Adipocyte (in vitro differentiated cells): ENCODE measurements around the gene KRT72.

Experiments used
- DNase-seq: peaks from one replicate; pipeline ENCODE4 v3.0.0-alpha.2; 2015; ENCODE audit warnings: low read depth
- H3K27me3 ChIP-seq: replicated peaks from 2 replicates; pipeline ENCODE4 v1.7.0; 2013; ENCODE audit warnings: mild to moderate bottlenecking, low read length, moderate library complexity; ENCODE audit not compliant: control insufficient read depth, insufficient read depth
- H3K36me3 ChIP-seq: 2 replicates; pipeline ENCODE4 v1.7.0; 2013; ENCODE audit warnings: low read length, mild to moderate bottlenecking, moderate library complexity; ENCODE audit not compliant: control insufficient read depth, insufficient read depth, severe bottlenecking
- H3K4me1 ChIP-seq: 2 replicates; pipeline ENCODE4 v1.7.0; 2013; ENCODE audit warnings: mild to moderate bottlenecking, low read length, moderate library complexity; ENCODE audit not compliant: control insufficient read depth, insufficient read depth
- H3K4me3 ChIP-seq: 2 replicates; pipeline ENCODE4 v1.7.0; 2013; ENCODE audit warnings: mild to moderate bottlenecking, low read length, moderate library complexity
- H3K9ac ChIP-seq: 2 replicates; pipeline ENCODE4 v1.7.0; 2013; ENCODE audit warnings: mild to moderate bottlenecking, low read length, moderate library complexity
- H3K9me3 ChIP-seq: 2 replicates; pipeline ENCODE4 v1.7.0; 2013; ENCODE audit warnings: mild to moderate bottlenecking, low read length, moderate library complexity; ENCODE audit not compliant: control insufficient read depth

KRT72 gene

GRCh38 chr12:52614381-52615207, 13.3 kb upstream of the KRT72 start:
- DNase-seq: no peak
- Histone ChIP-seq H3K9me3 (no peaks in the 10 kb centered on the region), H3K9ac (no peak overlapping the region), H3K36me3 (no peaks in the 10 kb centered on the region), H3K27me3 (peaks cover 60% of the 10 kb centered on the region), H3K4me1 (no peaks in the 10 kb centered on the region), H3K4me3 (no peak overlapping the region)

GRCh38 chr12:52613384-52614030, 12.2 kb upstream of the KRT72 start:
- no peak for DNase-seq
- Histone ChIP-seq H3K36me3 (no peaks in the 10 kb centered on the region), H3K4me1 (no peaks in the 10 kb centered on the region), H3K4me3 (no peak overlapping the region), H3K27me3 (peaks cover 63% of the 10 kb centered on the region), H3K9me3 (no peaks in the 10 kb centered on the region), H3K9ac (no peak overlapping the region)

GRCh38 chr12:52612431-52613383, 11.4 kb upstream of the KRT72 start:
- Histone ChIP-seq H3K4me3 (no peak overlapping the region), H3K36me3 (no peaks in the 10 kb centered on the region), H3K27me3 (peaks cover 68% of the 10 kb centered on the region), H3K4me1 (no peaks in the 10 kb centered on the region), H3K9me3 (no peaks in the 10 kb centered on the region), H3K9ac (no peak overlapping the region)
- DNase-seq: no peak

GRCh38 chr12:52611080-52611468, 9.8 kb upstream of the KRT72 start:
- Histone ChIP-seq H3K27me3 (peaks cover 68% of the 10 kb centered on the region), H3K4me3 (no peak overlapping the region), H3K9me3 (no peaks in the 10 kb centered on the region), H3K4me1 (no peaks in the 10 kb centered on the region), H3K9ac (no peak overlapping the region), H3K36me3 (no peaks in the 10 kb centered on the region)
- no peak for DNase-seq

GRCh38 chr12:52608826-52609630, 7.8 kb upstream of the KRT72 start:
- peaks cover 79% of the 10 kb centered on the region for H3K27me3 ChIP-seq
- DNase-seq: no peak
- H3K9me3 ChIP-seq: no peaks in the 10 kb centered on the region
- H3K36me3 ChIP-seq: no peaks in the 10 kb centered on the region
- H3K4me1 ChIP-seq: no peaks in the 10 kb centered on the region
- no peak overlapping the region for H3K9ac ChIP-seq
- no peak overlapping the region for H3K4me3 ChIP-seq

- no peak for DNase-seq
- Histone ChIP-seq H3K4me3 (no peak overlapping the region), H3K27me3 (peaks cover 74% of the 10 kb centered on the region), H3K36me3 (no peaks in the 10 kb centered on the region), H3K9ac (no peak overlapping the region), H3K4me1 (no peaks in the 10 kb centered on the region), H3K9me3 (no peaks in the 10 kb centered on the region)
These were observed 6.9 kb upstream of the KRT72 start for GRCh38 chr12:52608161-52608560.

GRCh38 chr12:52607314-52607713, 6.1 kb upstream of the KRT72 start:
- Histone ChIP-seq H3K9ac (no peak overlapping the region), H3K4me1 (no peaks in the 10 kb centered on the region), H3K9me3 (no peaks in the 10 kb centered on the region), H3K27me3 (peaks cover 74% of the 10 kb centered on the region), H3K36me3 (no peaks in the 10 kb centered on the region), H3K4me3 (no peak overlapping the region)
- DNase-seq: no peak

GRCh38 chr12:52606581-52607218, 5.4 kb upstream of the KRT72 start:
- H3K9me3 ChIP-seq: no peaks in the 10 kb centered on the region
- H3K36me3 ChIP-seq: no peaks in the 10 kb centered on the region
- no peak for DNase-seq
- no peak overlapping the region for H3K4me3 ChIP-seq
- no peaks in the 10 kb centered on the region for H3K4me1 ChIP-seq
- peaks cover 74% of the 10 kb centered on the region for H3K27me3 ChIP-seq
- no peak overlapping the region for H3K9ac ChIP-seq

GRCh38 chr12:52606096-52606495, 4.8 kb upstream of the KRT72 start:
- Histone ChIP-seq H3K36me3 (no peaks in the 10 kb centered on the region), H3K27me3 (peaks cover 74% of the 10 kb centered on the region), H3K4me1 (no peaks in the 10 kb centered on the region), H3K9me3 (no peaks in the 10 kb centered on the region), H3K9ac (no peak overlapping the region), H3K4me3 (no peak overlapping the region)
- DNase-seq: no peak

GRCh38 chr12:52605542-52605941, 4.3 kb upstream of the KRT72 start:
- Histone ChIP-seq H3K9me3 (peaks cover under 1% of the 10 kb centered on the region), H3K4me3 (no peak overlapping the region), H3K36me3 (no peaks in the 10 kb centered on the region), H3K9ac (no peak overlapping the region), H3K27me3 (peaks cover 75% of the 10 kb centered on the region), H3K4me1 (no peaks in the 10 kb centered on the region)
- DNase-seq: no peak
